Type B pancreatic cell (in vitro differentiated cells): Measurements from ENCODE around the gene NLE1. TPM values are rescaled to one million over a fixed set of nuclear protein-coding genes. Genes with fewer than 3 reads are reported as not detected.

ENCODE experiments used
- DNase-seq: peaks from one replicate; pipeline ENCODE4 v3.0.0; 2021; ENCODE audit warnings: mixed read lengths; ENCODE audit not compliant: unreplicated experiment; ENCODE audit errors: extremely low spot score
- H3K27ac Mint-ChIP-seq: 2 replicates; pipeline ENCODE4 v1.8.0; 2021; ENCODE audit warnings: mild to moderate bottlenecking, mixed read lengths
- H3K27me3 Mint-ChIP-seq: 2 replicates; pipeline ENCODE4 v1.8.0; 2021; ENCODE audit warnings: mixed read lengths
- H3K36me3 Mint-ChIP-seq: 2 replicates; pipeline ENCODE4 v1.8.0; 2021; ENCODE audit warnings: mixed read lengths
- H3K4me1 Mint-ChIP-seq: one replicate; pipeline ENCODE4 v1.8.0; 2021; ENCODE audit warnings: mixed read lengths; ENCODE audit not compliant: unreplicated experiment
- H3K4me3 Mint-ChIP-seq: 2 replicates; pipeline ENCODE4 v1.8.0; 2021; ENCODE audit warnings: mild to moderate bottlenecking, mixed read lengths
- H3K9me3 Mint-ChIP-seq: 2 replicates; pipeline ENCODE4 v1.8.0; 2021; ENCODE audit warnings: mixed read lengths
- CTCF ChIP-seq: fragments of 200-600 bp; sonication (generic); conservative IDR thresholded peaks from 2 replicates; pipeline ENCODE4 v1.5.0; 2021; ENCODE audit warnings: antibody characterized with exemption, mild to moderate bottlenecking
- total RNA-seq: library from RNA; stranded (reverse); gene quantifications from 2 replicates; pipeline ENCODE4 v1.2.1, GENCODE V29; 2021; ENCODE audit warnings: low replicate concordance

The NLE1 gene
- total RNA-seq, 1 donor from 2014 or later, result 24.9 TPM

- no peak for DNase-seq
- peaks cover 6% of the 10 kb centered on the region for H3K27me3 Mint-ChIP-seq
- no peaks in the 10 kb centered on the region for H3K36me3 Mint-ChIP-seq
- no peak for TF ChIP-seq CTCF
- peaks cover 3% of the 10 kb centered on the region for H3K4me1 Mint-ChIP-seq
- H3K9me3 Mint-ChIP-seq, result no peaks in the 10 kb centered on the region
- no peak overlapping the region for H3K27ac Mint-ChIP-seq
- peak overlapping the region; percentile 88 for H3K4me3 Mint-ChIP-seq
Measured at GRCh38 chr17:35142467-35142796, 329 bp upstream of the NLE1 start.

GRCh38 chr17:35138218-35138617, 3.9 kb downstream of the NLE1 start:
- H3K4me1 Mint-ChIP-seq, result peaks cover 3% of the 10 kb centered on the region
- H3K9me3 Mint-ChIP-seq, result no peaks in the 10 kb centered on the region
- no peak overlapping the region for H3K4me3 Mint-ChIP-seq
- H3K27ac Mint-ChIP-seq, result no peak overlapping the region
- H3K27me3 Mint-ChIP-seq, result no peaks in the 10 kb centered on the region
- TF ChIP-seq CTCF, result no peak
- DNase-seq, result no peak
- H3K36me3 Mint-ChIP-seq, result peaks cover 12% of the 10 kb centered on the region

- Mint-ChIP-seq H3K27ac (no peak overlapping the region), H3K36me3 (peaks cover 12% of the 10 kb centered on the region), H3K27me3 (no peaks in the 10 kb centered on the region), H3K4me1 (no peaks in the 10 kb centered on the region), H3K4me3 (no peak overlapping the region), H3K9me3 (no peaks in the 10 kb centered on the region)
- TF ChIP-seq CTCF, result no peak
- no peak for DNase-seq
Measured at GRCh38 chr17:35135322-35135721, 6.8 kb downstream of the NLE1 start.

- no peak overlapping the region for H3K27ac Mint-ChIP-seq
- H3K4me1 Mint-ChIP-seq, result no peaks in the 10 kb centered on the region
- no peaks in the 10 kb centered on the region for H3K27me3 Mint-ChIP-seq
- no peak for TF ChIP-seq CTCF
- no peaks in the 10 kb centered on the region for H3K9me3 Mint-ChIP-seq
- no peak for DNase-seq
- peaks cover 12% of the 10 kb centered on the region for H3K36me3 Mint-ChIP-seq
- no peak overlapping the region for H3K4me3 Mint-ChIP-seq
Measured at GRCh38 chr17:35132816-35133550, 9.1 kb downstream of the NLE1 start.

- Mint-ChIP-seq H3K4me1 (no peaks in the 10 kb centered on the region), H3K27ac (no peak overlapping the region), H3K27me3 (no peaks in the 10 kb centered on the region), H3K4me3 (no peak overlapping the region), H3K9me3 (no peaks in the 10 kb centered on the region), H3K36me3 (peaks cover 12% of the 10 kb centered on the region)
- no peak for DNase-seq
- TF ChIP-seq CTCF, result no peak
Measured at GRCh38 chr17:35132099-35132498, 10.0 kb downstream of the NLE1 start.
